HG03045 (cell line): ENCODE measurements around the gene RIPK3.
"Not testable (repeated sequence)": the region's sequence is repeated elsewhere in the genome, so short reads cannot be mapped to it uniquely, and the experiment has no call there.

Source experiments
- ATAC-seq: cut with Tn5 transposase; IDR thresholded peaks from one replicate; pipeline ENCODE4 v1.9.1; 2021; ENCODE audit warnings: mild to moderate bottlenecking, moderate library complexity; ENCODE audit not compliant: unreplicated experiment

Gene RIPK3

DNA sequence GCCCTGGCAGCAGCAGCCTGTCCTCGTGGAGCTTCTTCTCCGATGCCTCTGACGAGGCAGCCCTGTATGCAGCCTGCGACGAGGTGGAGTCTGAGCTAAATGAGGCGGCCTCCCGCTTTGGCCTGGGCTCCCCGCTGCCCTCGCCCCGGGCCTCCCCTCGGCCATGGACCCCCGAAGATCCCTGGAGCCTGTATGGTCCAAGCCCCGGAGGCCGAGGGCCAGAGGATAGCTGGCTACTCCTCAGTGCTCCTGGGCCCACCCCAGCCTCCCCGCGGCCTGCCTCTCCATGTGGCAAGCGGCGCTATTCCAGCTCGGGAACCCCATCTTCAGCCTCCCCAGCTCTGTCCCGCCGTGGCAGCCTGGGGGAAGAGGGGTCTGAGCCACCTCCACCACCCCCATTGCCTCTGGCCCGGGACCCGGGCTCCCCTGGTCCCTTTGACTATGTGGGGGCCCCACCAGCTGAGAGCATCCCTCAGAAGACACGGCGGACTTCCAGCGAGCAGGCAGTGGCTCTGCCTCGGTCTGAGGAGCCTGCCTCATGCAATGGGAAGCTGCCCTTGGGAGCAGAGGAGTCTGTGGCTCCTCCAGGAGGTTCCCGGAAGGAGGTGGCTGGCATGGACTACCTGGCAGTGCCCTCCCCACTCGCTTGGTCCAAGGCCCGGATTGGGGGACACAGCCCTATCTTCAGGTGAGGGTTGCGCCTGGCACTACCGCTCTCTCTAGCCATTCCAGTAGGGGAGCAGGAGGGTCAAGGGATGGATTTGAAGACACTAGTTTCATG lies 30.3 kb upstream of the RIPK3 start:
- no peak for ATAC-seq

DNA sequence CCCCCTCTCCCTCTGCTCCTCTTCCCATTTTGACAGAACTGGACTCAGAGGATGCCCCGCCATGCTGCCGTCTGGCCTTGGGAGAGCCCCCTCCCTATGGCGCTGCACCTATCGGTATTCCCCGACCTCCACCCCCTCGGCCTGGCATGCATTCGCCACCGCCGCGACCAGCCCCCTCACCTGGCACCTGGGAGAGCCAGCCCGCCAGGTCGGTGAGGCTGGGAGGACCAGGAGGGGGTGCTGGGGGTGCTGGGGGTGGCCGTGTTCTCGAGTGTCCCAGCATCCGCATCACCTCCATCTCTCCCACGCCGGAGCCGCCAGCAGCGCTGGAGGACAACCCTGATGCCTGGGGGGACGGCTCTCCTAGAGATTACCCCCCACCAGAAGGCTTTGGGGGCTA lies 29.7 kb upstream of the RIPK3 start:
- no peak for ATAC-seq

DNA sequence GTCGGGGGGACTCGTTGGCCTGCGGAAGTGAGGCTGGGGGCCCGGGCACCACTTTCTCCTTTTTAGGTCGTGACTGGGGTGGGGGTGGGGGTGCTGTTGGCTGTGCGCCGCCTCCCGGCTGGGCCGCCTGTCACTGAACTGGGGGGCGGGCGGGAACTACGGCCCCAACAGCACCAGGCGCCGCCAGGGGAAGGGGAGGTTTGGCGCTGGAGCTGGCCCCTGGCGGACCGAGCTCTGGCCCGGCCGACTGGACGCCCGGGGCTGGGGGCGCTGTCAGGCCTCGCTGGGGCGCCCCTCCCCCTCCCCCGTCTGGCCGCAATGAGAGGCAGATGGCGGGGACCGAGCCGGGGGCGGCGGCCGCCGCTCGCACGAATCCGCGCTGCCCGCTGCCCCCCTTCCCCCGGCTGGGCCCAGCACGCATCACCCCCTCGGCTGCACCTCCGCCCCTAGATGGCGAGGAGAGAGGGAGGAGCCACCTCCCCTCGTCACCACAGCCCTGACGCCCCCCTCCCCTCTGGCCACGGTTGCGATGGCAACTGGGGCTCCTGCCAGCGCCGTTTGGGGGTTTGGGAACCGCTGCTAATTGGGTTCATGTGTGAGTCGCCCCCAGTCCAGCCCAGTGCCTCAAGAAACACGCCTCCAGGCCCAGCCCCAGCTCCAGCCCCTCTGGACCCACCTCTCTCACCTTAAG lies 28.9 kb upstream of the RIPK3 start:
- ATAC-seq = no peak

DNA sequence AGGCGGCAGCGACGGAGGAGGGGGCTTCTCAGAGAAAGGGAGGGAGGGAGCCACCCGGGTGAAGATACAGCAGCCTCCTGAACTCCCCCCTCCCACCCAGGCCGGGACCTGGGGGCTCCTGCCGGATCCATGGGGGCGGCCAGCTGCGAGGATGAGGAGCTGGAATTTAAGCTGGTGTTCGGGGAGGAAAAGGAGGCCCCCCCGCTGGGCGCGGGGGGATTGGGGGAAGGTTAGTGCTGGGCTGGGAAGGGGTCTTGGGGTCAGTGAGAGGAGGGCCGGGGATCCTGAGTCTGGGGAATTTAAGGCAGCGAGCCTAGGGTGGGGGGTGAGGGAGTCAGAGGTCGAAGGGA lies 28.4 kb upstream of the RIPK3 start:
- ATAC-seq = no peak

DNA sequence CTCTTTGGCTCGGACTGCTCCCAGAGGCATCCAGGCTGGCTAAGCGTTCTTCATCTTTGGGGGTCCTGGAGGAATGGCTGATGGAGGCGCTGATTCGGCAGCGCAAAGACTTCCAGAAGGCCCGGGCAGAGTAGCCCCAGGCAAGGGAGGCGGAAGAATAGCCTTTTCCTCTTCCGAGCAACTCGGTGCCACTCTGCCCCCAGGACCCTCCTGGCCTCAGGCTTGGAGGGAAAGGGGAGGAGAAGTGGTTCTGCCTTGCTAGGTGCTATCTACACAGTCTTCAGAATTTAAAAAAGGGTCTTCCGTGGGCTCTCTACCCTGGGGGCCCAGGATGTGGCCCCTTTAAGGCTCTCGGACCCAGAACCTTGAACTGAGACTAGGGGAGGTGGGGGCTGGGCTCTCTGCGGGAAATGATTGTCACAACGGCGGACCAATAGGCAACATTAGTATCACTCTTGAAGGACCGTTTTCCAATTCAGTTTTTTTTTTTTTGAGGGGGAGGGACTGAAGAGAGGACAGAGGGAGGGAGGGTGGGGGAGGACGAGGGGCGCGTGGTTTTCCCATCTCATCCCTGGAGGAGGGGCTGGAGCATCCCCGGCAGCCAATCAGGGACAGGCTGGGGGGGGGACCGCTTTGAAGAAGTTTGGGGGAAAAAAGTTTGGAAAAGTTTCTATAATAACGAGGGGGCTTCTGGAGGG lies 27.9 kb upstream of the RIPK3 start, which contains the start of gene NFATC4:
NFATC4 (plus strand) TSS at position 671 of the 698 bp plus-strand sequence. CDS start 157 bp downstream, outside the sequence.
- peak; percentile 15 for ATAC-seq

DNA sequence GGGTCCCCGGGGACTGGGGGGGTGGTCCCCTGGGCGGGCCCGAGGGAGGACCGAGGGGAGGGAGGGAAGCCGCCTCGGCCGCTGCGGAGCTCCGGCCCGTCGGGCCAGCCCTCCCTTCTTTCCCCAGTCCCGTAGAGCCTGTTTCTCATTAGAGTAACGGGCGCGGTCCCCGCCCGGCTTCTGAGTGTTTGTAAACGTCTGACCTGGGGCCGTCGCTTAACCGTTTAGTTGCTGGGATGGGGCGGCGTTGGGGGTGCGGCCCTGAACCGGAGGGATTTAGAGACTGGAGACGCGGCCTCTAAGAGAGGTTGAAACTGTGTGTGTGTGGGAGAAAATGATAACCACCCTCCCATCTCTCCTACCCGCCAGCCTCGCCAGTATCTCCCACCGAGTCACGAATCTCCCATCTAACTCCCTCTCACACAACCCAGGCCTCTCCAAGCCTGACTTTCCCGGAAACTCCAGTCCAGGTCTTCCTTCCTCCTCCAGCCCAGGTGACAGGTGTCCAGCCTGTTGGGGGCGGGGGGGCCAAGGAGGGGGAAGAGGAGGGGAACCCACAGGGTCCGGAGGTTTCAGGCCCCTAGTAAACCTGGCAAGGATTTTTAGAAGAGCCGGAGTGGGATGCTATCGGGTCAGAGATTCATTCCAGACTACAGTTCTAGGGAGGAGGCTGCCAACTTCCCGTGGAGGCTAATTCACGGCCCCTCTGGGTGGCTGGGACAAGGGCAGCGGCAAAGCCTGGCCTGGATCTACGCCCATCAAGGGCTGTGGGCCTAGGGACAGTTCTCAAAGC lies 27.1 kb upstream of the RIPK3 start:
- ATAC-seq = peak; percentile 63

DNA sequence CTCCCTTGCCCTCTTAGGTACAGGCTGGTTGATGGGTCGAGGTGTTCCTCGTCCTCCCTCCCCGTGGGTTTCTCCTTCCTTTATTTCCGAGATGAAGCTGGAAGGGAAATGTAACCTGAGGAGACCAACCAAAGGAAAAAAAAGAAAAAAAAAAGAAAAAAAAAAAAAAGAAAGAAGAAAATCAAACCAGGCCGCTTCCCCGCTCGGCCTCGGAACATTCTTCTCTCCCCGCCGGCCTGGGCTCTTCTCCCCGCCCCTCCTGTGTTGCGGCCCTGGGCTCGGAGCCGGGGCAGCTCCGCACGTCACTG lies 26.6 kb upstream of the RIPK3 start:
- no peak for ATAC-seq

DNA sequence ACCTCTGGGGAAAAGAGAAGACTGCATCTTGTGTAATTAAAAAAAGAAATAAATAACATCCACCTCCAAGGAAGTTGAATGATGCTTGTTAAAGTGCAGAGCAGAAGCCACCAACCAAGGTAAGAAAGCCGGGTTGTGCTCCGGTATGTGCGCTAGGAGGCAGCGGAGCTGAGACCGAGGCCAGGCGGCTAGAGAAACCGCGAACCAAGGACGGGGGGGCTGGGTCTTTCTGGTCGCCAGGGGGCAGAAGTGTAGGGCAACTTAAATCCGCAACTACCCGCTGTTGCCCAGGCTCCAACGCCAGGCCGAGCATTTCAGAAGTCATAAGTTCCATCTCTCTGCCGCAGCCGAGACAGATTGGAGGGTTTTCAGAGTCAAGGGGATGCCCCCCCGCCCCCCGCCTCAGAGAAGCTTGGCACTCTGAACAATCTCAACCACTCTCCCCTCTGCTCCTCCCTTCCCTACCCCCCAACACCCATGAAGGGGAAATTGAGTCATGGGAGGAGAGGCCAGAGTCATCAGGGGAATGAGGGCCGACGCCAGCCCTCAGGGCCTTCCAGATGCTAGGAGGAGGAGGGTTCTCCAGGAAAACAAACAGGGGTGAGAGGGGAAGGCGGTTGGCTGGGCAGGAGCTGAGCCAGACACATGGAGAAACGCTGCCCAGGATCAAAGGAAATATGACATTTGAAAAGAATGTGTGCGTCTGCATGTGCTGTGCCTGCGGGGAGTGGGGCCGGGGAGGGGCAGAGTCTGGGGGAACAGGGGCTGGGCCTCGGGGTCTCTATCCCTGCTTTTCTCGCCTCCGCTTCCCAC lies 26.0 kb upstream of the RIPK3 start:
- no peak for ATAC-seq

DNA sequence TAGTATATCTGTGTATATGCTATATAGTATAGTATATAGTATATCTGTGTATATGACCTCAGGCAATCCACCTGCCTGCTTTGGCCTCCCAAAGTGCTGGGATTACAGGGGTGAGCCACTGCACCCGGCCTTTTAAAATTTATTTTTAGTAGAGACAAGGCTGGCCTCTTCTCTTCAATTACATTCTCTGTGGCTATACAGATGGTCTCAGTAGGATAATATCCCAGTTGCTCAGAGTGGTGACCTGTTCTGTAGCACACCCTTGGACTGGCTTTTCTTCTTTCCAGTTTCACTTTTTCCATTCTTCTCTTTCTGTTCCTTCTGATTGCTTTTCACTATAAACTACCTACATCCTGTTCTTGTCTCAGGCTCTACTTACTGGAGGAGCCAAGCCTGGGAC lies 25.1 kb upstream of the RIPK3 start:
- no peak for ATAC-seq

DNA sequence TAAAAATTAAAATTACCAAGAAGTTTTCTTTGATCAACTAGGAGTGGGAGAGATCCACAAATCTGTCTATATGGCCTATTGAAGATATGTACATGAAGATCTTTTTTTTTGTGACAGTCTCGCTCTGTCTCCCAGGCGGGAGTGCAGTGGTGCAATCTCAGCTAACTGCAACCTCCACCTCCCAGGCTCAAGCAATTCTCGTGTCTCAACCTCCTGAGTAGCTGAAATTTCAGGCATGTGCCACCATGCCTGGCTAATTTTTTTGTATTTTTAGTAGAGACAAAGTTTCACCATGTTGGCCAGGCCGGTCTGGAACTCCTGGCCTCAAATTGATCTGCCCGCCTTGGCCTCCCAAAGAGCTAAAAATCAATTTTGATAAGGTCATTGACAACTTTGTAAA lies 23.6 kb upstream of the RIPK3 start:
- no peak for ATAC-seq

DNA sequence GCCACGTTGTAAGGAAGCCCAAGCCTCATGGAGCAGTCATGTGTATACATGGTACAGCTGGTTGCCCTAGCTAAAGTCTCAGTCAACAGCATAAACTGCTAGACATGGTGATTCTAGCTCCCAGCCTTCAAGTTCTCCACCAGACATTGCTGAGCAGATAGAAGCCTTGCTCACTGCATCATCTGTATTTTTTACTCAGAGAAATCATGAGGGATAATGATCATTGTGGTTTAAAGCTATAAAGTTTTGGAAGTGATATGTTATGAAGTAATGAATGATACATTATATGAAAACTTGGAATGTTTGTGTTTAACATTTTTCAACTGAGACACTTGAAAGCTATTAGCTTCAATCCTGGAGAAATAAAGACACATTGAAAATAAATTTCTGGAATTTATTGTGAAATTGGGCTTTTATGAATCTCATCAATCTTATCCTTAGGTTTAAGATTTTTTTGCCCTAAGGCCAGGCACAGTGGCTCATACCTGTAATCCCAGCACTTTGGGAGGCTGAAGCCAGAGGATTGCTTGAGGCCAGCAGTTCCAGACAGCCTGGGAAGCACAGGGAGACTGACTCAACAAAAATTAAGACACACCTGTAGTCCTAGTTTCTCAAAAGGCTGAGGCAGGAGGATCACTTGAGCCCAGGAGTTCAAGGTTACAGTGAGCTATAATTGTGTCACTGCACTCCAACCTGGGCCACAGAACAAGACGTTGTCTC lies 22.6 kb upstream of the RIPK3 start:
- ATAC-seq = no peak

DNA sequence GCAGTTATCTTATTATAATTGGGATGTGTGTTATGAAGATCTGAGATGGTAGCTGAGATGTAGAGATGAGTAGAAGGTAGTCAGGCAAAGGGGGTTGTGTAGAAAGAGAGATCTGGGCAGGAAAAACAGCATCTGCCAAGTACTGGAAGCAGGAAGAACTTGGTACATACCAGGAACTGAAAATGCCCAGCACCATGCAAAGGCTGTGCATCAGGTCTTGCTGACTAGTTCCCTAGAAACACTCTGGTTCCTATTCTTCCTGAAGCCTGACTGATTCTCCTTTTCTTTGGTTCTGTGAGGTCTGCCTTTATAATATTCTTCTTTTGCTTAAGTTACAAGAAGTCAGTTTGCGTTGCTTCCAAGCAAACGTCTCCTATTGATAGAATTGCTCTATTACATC lies 21.5 kb upstream of the RIPK3 start:
- no peak for ATAC-seq

DNA sequence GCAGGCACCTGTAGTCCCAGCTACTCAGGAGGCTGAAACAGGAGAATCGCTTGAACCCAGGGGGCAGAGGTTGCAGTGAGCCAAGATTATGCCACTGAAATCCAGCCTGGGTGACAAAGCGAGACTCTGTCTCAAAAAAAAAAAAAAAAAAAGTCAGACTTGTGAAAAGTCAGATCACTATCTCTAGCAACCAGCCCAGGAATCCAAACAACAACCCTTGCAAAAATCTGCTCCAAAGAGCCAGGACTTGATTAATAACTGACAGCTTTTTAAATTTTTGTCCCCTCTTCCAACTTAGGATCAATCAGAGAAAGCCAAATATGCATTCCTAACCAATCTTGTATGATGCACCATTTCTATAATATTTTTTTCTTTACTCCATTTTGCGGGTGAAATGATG lies 20.5 kb upstream of the RIPK3 start:
- ATAC-seq = no peak

DNA sequence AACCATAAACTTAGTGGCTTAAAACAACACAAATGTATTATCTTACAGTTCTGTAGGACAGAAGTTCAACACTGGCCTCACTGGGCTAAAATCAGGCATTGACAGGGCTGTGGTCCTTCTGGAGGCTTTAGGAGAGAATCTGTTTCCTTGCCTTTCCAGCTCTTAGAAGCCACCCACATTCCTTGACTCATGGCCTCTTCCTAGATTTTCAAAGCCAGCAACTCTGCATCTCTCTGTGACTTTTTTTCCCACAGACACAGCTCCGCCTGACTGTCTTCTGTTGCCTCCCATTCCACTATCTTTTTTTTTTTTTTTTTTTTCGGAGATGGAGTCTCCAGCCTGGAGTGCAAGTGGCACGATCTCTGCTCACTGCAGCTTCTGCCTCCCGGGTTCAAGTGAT lies 16.4 kb upstream of the RIPK3 start:
- no peak for ATAC-seq

DNA sequence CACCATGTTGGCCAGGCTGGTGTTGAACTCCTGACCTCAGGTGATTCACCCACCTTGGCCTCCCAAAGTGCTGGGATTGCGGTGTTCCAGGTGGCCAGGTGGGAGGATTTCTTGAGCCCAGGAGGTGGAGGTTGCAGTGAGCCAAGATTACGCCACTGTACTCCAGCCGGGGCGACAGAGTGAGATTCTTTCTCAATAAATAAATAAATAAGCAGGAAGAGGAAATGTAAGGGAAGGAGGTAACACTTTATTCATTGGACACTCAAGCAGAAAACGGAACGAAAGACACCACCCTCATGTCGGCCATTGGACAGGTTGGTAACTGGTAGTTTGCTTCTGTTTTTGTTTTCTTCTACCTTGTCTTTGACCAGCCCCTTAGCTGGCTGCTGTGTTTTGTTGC lies 15.2 kb upstream of the RIPK3 start:
- no peak for ATAC-seq

DNA sequence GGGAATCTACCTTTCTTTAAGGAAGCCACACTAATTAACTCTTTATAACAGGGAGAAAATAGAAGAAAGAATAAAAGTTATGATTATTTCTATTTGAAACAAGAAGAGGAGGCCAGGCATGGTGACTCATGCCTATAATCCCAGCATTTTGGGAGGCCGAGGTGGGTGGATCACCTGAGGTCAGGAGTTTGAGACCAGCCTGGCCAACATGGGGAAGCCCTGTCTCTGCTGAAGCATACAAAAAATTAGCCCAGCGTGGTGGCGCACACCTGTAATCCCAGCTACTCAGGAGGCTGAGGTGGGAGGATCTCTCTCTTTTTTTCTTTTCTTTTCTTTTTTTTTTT lies 14.7 kb upstream of the RIPK3 start:
- not testable (repeated sequence) for ATAC-seq

DNA sequence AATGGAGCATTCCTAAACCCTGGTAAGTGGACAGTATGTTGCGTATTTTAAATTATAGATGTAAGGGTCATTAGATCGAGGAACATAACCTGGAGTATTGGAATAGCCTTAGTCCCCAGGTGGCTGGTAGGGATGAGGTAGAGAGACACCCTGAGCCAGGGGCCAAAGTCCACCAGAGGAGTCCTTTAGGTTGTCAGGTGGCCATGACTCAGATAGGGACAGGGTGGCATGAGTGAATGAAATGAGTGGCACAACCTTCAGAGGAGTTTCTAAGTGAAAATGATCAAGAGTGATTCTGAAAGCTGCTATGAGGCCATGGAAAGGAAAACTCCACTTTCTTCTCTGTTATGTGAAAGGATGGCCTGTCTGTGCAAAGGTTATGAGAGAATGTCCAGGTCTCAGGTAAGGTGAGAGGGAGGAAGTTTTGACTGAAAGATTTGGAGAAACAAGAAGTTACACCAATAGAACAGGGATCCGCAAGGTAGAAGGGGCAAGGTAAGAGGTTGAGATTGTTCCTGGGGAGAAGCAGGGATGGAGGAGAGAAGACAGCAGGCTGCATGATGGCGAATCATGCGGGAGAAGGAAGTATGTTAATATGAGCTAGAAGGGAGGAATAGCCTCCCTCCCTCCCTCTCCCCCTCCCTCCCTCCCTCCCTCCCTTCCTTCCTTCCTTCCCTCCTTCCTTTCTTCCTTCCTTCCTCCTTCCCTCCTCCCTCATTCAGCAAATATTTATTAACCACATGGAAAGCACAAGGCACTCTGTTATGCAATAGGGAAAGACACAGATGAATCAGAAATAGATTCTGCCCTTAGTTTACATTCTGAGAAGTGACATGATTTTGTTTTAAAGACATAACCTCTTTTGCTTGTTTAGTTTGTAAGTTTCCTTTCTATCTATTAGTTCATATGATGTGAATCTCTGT lies 14.0 kb upstream of the RIPK3 start:
- no peak for ATAC-seq

DNA sequence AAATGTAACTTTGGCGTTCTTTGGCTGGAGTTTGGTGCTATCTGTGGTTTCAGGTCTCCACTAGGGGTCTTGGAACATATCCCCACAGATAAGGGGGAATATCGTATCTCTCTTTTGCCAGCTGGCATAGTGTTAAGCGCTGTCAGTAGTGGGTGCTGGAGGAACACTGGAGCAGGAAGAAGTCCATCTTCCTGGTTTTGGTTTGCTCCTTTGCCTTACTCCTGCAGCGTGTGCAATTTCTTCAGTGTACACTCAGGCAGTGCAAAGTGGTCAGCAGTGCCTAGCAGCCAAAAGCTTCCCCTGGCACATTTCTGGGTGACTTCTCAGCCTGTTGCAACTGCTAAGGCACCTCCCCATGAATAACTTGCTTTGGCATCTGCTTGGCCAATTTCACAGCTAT lies 11.7 kb upstream of the RIPK3 start:
- ATAC-seq = no peak

DNA sequence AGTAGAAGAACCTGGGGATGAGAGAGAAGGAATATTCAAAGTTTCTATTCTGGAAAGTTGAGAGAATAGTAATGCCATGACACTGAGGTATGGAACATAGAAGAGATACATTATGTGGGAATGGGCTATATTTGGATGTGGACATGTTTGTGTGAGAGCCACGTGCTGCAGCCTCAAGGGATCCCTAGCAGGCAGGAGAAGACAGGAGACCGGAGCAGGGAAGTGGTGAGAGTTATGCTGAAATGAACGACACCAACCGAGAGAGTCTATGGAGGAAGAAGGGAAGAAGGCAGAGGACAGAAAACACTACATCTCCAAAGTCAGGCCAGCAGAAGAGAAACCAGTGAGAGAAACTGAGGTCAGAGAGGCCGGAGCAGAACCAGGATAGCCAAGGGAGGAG lies 10.0 kb upstream of the RIPK3 start:
- no peak for ATAC-seq
